ENCODE results near the gene EHMT1. TPM values are rescaled to one million over a fixed set of nuclear protein-coding genes. Genes with fewer than 3 reads are reported as not detected.
A peak's percentile ranks its signal among the peaks of the same experiment; 100 is the strongest.

Gene EHMT1
- polyA plus RNA-seq, 1 experiment = 23.3 TPM

DNA sequence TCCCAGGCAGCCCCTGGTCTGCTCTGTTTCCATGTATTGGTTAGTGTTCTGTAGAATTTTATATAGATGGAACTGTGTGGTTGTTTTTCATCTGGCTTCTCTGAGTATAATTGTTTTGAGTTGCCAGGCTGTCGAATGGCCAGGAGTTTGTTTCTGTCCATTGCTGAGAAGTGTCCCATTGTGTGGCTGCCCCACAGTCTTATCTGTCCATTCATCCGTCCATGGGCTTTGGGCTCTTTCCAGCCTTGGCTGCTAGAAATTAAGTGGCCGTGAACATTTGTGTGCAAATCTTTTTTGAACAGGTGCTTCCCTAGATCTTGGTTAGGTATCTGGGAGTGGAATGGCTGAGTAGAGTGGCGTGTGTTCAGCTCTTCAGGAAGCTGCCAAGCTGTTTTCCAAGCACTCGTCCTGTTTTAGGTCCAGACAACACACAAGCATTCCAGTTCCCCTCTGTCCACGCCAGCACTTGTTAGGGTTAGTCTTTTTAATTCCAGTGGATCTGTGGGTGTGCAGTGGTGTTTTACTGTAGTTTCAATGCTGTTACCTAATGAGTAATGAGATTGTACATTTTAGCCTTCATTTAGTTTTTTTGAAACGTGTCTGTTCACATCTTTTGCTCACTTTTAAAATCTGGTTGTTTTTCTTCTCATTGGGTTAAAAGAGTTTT lies 136.6 kb downstream of the EHMT1 start:
- ChIA-PET POLR2A (no interaction called here), CTCF (no interaction called here)
- no peak for DNase-seq (ENCODE audit: low read depth)
- H3K27me3 ChIP-seq (ENCODE audit: control insufficient read depth, insufficient read depth, low read length) = no peaks in the 10 kb centered on the region
- no peak overlapping the region for H3K4me3 ChIP-seq (ENCODE audit: low read depth, low read length)
- peaks cover 19% of the 10 kb centered on the region for H3K36me3 ChIP-seq (ENCODE audit: control insufficient read depth, insufficient read depth, low read length)
- TF ChIP-seq, protein P1, sequence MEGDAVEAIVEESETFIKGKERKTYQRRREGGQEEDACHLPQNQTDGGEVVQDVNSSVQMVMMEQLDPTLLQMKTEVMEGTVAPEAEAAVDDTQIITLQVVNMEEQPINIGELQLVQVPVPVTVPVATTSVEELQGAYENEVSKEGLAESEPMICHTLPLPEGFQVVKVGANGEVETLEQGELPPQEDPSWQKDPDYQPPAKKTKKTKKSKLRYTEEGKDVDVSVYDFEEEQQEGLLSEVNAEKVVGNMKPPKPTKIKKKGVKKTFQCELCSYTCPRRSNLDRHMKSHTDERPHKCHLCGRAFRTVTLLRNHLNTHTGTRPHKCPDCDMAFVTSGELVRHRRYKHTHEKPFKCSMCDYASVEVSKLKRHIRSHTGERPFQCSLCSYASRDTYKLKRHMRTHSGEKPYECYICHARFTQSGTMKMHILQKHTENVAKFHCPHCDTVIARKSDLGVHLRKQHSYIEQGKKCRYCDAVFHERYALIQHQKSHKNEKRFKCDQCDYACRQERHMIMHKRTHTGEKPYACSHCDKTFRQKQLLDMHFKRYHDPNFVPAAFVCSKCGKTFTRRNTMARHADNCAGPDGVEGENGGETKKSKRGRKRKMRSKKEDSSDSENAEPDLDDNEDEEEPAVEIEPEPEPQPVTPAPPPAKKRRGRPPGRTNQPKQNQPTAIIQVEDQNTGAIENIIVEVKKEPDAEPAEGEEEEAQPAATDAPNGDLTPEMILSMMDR (IDR thresholded peaks at IDR 0.05; ENCODE audit: insufficient read depth, low read depth, low read length) = no peak

DNA sequence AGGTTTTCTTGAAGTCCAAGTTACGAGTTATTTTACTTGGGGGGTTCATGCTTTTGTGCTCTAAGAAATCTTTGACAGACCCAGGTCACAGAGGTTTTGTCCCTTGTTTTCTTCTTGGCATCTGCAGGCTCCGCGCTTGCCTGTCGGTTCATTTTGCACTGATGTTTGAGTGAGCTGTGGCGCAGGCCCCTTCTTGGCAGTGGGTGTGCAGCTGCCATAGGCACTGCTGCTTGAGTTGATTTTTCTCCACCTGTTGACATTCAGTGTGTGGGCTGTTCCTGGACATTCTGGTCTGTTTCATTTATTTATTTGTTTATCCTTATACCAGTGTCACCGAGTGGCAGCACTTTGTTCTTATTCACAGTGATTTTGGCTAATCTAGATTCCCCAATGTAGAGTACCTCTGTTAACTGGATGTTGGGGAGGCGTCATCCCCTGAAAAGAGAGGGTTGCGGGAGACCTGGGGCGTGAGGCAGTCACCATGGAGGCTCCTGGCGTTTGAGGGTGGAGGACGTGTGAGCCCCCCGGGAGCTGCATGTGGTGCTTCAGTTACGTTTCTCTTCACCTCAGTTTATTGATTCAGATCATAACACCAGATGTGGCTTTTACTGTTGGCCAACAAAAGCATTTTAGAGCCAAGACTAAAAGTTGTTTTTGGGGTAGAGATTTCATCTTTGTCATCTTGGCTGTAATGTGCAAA lies 137.4 kb downstream of the EHMT1 start:
- TF ChIP-seq, protein P1 (IDR thresholded peaks at IDR 0.05; ENCODE audit: insufficient read depth, low read depth, low read length) = no peak
- no peak for DNase-seq (ENCODE audit: low read depth)
- Histone ChIP-seq H3K4me3 (ENCODE audit: low read depth, low read length) (no peak overlapping the region), H3K36me3 (ENCODE audit: control insufficient read depth, insufficient read depth, low read length) (peaks cover 21% of the 10 kb centered on the region), H3K27me3 (ENCODE audit: control insufficient read depth, insufficient read depth, low read length) (no peaks in the 10 kb centered on the region)
- POLR2A ChIA-PET = no interaction called here
- CTCF ChIA-PET = no interaction called here

DNA sequence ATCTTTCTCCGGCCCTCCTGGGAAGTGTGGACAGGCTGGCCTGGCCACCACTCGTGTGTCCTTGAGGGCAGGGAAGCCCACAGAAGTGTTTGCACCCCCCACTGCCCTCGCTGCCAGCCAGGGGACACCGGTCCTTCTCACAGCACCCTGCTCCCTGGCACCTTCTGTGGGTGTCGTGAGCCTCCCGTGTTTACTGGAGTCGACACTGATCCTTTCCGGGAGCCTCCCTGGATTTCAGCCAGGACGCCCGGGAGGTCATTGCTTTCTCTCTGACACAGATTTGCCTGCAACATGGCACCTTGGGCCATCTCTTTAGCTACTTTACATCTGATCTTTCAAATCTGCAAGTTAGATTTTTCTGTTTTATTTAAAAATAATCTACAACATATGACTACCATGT lies 138.3 kb downstream of the EHMT1 start:
- TF ChIP-seq, protein P1 (IDR thresholded peaks at IDR 0.05; ENCODE audit: insufficient read depth, low read depth, low read length) = no peak
- Histone ChIP-seq H3K27me3 (ENCODE audit: control insufficient read depth, insufficient read depth, low read length) (no peaks in the 10 kb centered on the region), H3K4me3 (ENCODE audit: low read depth, low read length) (no peak overlapping the region), H3K36me3 (ENCODE audit: control insufficient read depth, insufficient read depth, low read length) (peaks cover 19% of the 10 kb centered on the region)
- POLR2A ChIA-PET = no interaction called here
- CTCF ChIA-PET = interaction anchor here (1.8 kb wide), 1 partner anchor 11 kb away, joined by 6 read pairs; no protein-coding TSS in a partner anchor
- no peak for DNase-seq (ENCODE audit: low read depth)

DNA sequence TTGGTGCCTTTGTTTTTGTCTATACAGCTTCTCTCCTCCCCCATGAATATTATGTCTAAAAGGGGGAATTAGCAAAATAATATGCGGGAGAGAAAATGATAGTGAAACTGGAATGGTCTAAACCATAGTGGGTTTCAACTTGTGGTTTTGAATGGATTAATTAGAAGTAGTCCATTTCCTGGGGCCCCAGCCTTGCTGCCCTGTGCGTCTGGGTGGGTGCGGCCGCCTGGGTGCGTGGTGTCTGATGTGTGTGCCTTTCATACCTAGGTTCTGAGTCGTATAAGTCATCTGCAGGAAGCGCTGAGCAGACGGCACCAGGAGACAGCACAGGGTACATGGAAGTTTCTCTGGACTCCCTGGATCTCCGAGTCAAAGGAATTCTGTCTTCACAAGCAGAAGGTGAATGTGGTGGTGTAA lies 138.8 kb downstream of the EHMT1 start:
- Histone ChIP-seq H3K27me3 (ENCODE audit: control insufficient read depth, insufficient read depth, low read length) (no peaks in the 10 kb centered on the region), H3K4me3 (ENCODE audit: low read depth, low read length) (no peak overlapping the region), H3K36me3 (ENCODE audit: control insufficient read depth, insufficient read depth, low read length) (peaks cover 17% of the 10 kb centered on the region)
- TF ChIP-seq, protein P1 (IDR thresholded peaks at IDR 0.05; ENCODE audit: insufficient read depth, low read depth, low read length) = no peak
- peak; percentile 35 for DNase-seq (ENCODE audit: low read depth)
- CTCF ChIA-PET = interaction anchor here (1.8 kb wide), 1 partner anchor 10 kb away, joined by 6 read pairs; no protein-coding TSS in a partner anchor
- POLR2A ChIA-PET = no interaction called here

DNA sequence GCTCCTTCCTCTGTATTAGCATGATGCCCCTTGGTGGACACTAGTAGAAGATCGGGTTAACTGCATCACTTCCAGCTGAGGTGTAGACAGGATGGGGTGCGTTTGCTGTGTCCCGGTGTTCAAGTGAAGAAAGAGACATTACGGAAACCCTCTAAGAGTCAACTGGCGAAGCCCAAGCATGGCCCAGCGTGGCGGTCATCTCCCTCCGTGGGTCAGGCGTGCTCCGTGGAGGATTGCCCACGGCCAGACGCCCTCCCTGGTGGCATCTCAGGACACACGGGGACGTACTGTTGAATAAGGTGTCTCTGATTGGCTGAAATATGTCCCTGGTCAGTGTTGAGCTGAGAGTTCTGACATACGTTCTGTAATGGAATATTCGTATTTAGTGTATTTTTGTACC lies 139.3 kb downstream of the EHMT1 start:
- CTCF ChIA-PET = interaction anchor here (0.6 to 1.8 kb wide), 2 partner anchors 10 to 18 kb away, joined by 5 to 6 read pairs; no protein-coding TSS in a partner anchor
- H3K27me3 ChIP-seq (ENCODE audit: control insufficient read depth, insufficient read depth, low read length) = no peaks in the 10 kb centered on the region
- H3K4me3 ChIP-seq (ENCODE audit: low read depth, low read length) = no peak overlapping the region
- TF ChIP-seq, protein P1 (IDR thresholded peaks at IDR 0.05; ENCODE audit: insufficient read depth, low read depth, low read length) = no peak
- POLR2A ChIA-PET = no interaction called here
- DNase-seq (ENCODE audit: low read depth) = no peak
- peaks cover 19% of the 10 kb centered on the region for H3K36me3 ChIP-seq (ENCODE audit: control insufficient read depth, insufficient read depth, low read length)
